HUES48 (cell line): Measurements from ENCODE around the gene NRN1L.
A peak's percentile ranks its signal among the peaks of the same experiment; 100 is the strongest.
"Not testable (repeated sequence)": the region's sequence is repeated elsewhere in the genome, so short reads cannot be mapped to it uniquely, and the experiment has no call there.

Experiments
- H3K27ac ChIP-seq: one replicate; pipeline ENCODE4 v1.7.0; 2013; ENCODE audit warnings: low read depth, low read length, inconsistent platforms
- H3K27me3 ChIP-seq: 2 replicates; pipeline ENCODE4 v1.6.1; 2013; ENCODE audit warnings: mild to moderate bottlenecking, low read length; ENCODE audit not compliant: control insufficient read depth, insufficient read depth
- H3K36me3 ChIP-seq: 2 replicates; pipeline ENCODE4 v1.6.1; 2013; ENCODE audit warnings: low read length; ENCODE audit not compliant: control insufficient read depth, insufficient read depth
- H3K4me1 ChIP-seq: 2 replicates; pipeline ENCODE4 v1.6.1; 2013; ENCODE audit warnings: mild to moderate bottlenecking, low read length; ENCODE audit not compliant: control insufficient read depth, insufficient read depth
- H3K4me3 ChIP-seq: 2 replicates; pipeline ENCODE4 v1.5.1; 2013; ENCODE audit warnings: mild to moderate bottlenecking, low read depth, low read length
- H3K9ac ChIP-seq: 2 replicates; pipeline ENCODE4 v1.6.1; 2013; ENCODE audit warnings: mild to moderate bottlenecking, low read depth, low read length, moderate library complexity
- H3K9me3 ChIP-seq: 2 replicates; pipeline ENCODE4 v1.6.1; 2013; ENCODE audit warnings: low read length; ENCODE audit not compliant: control insufficient read depth, insufficient read depth

NRN1L gene

GRCh38 chr16:67907397-67908180, 22.9 kb downstream of the NRN1L start:
- Histone ChIP-seq H3K27ac (no peak overlapping the region), H3K4me3 (no peak overlapping the region), H3K4me1 (no peaks in the 10 kb centered on the region)

GRCh38 chr16:67909056-67909742, 24.5 kb downstream of the NRN1L start:
- H3K9ac ChIP-seq = no peak overlapping the region
- H3K27ac ChIP-seq = no peak overlapping the region
- no peaks in the 10 kb centered on the region for H3K27me3 ChIP-seq
- H3K4me3 ChIP-seq = no peak overlapping the region
- H3K4me1 ChIP-seq = no peaks in the 10 kb centered on the region
- H3K36me3 ChIP-seq = peaks cover 31% of the 10 kb centered on the region
- no peaks in the 10 kb centered on the region for H3K9me3 ChIP-seq

More at GRCh38 chr16:67907397-67908180, 22.9 kb downstream of the NRN1L start:
- no peaks in the 10 kb centered on the region for H3K9me3 ChIP-seq
- H3K27me3 ChIP-seq = no peaks in the 10 kb centered on the region
- peaks cover 38% of the 10 kb centered on the region for H3K36me3 ChIP-seq
- no peak overlapping the region for H3K9ac ChIP-seq

- Histone ChIP-seq H3K4me1 (peaks cover 7% of the 10 kb centered on the region), H3K4me3 (no peak overlapping the region), H3K9ac (no peak overlapping the region), H3K36me3 (peaks cover 31% of the 10 kb centered on the region), H3K27me3 (no peaks in the 10 kb centered on the region), H3K27ac (no peak overlapping the region), H3K9me3 (no peaks in the 10 kb centered on the region)
These were observed 25.5 kb downstream of the NRN1L start for GRCh38 chr16:67910158-67910557.

- H3K9ac ChIP-seq = peak overlapping the region; percentile 8; the same call in 1 of the 2 replicates
These were observed 30.2 kb downstream of the NRN1L start for GRCh38 chr16:67914758-67915495.

GRCh38 chr16:67915496-67915769, 30.7 kb downstream of the NRN1L start:
- not testable (repeated sequence) for H3K9me3 ChIP-seq, H3K27me3 ChIP-seq, H3K9ac ChIP-seq, H3K4me3 ChIP-seq
- Histone ChIP-seq H3K36me3 (peaks cover 19% of the 10 kb centered on the region), H3K27ac (peak overlapping the region; percentile 50), H3K4me1 (peaks cover 16% of the 10 kb centered on the region)

More at GRCh38 chr16:67914758-67915495, 30.2 kb downstream of the NRN1L start:
- Histone ChIP-seq H3K9me3 (no peaks in the 10 kb centered on the region), H3K4me1 (peaks cover 16% of the 10 kb centered on the region), H3K4me3 (no peak overlapping the region), H3K36me3 (peaks cover 24% of the 10 kb centered on the region), H3K27me3 (no peaks in the 10 kb centered on the region), H3K27ac (peak overlapping the region; percentile 50)

- H3K9ac ChIP-seq = no peak overlapping the region
- peaks cover 16% of the 10 kb centered on the region for H3K36me3 ChIP-seq
- H3K9me3 ChIP-seq = no peaks in the 10 kb centered on the region
- H3K27ac ChIP-seq = peak overlapping the region; percentile 50
- no peak overlapping the region for H3K4me3 ChIP-seq
- no peaks in the 10 kb centered on the region for H3K27me3 ChIP-seq
- peaks cover 16% of the 10 kb centered on the region for H3K4me1 ChIP-seq
These were observed 31.4 kb downstream of the NRN1L start for GRCh38 chr16:67915831-67916723.

- H3K36me3 ChIP-seq = peaks cover 9% of the 10 kb centered on the region
These were observed 32.6 kb downstream of the NRN1L start for GRCh38 chr16:67917140-67917851.

GRCh38 chr16:67917852-67918236, 33.2 kb downstream of the NRN1L start:
- peaks cover 16% of the 10 kb centered on the region for H3K4me1 ChIP-seq
- H3K9me3 ChIP-seq = no peaks in the 10 kb centered on the region
- H3K27ac ChIP-seq = peak overlapping the region; percentile 12
- H3K9ac ChIP-seq = no peak overlapping the region
- no peak overlapping the region for H3K4me3 ChIP-seq
- no peaks in the 10 kb centered on the region for H3K27me3 ChIP-seq
- H3K36me3 ChIP-seq = peaks cover 9% of the 10 kb centered on the region

More at GRCh38 chr16:67917140-67917851, 32.6 kb downstream of the NRN1L start:
- H3K4me1 ChIP-seq = peaks cover 16% of the 10 kb centered on the region
- H3K9ac ChIP-seq = no peak overlapping the region
- H3K4me3 ChIP-seq = no peak overlapping the region
- H3K27ac ChIP-seq = peak overlapping the region; percentile 12
- H3K27me3 ChIP-seq = no peaks in the 10 kb centered on the region
- no peaks in the 10 kb centered on the region for H3K9me3 ChIP-seq

GRCh38 chr16:67919622-67920221, 35.0 kb downstream of the NRN1L start:
- H3K27me3 ChIP-seq = no peaks in the 10 kb centered on the region
- peaks cover 14% of the 10 kb centered on the region for H3K4me1 ChIP-seq
- H3K36me3 ChIP-seq = peaks cover 17% of the 10 kb centered on the region
- H3K4me3 ChIP-seq = no peak overlapping the region
- H3K9ac ChIP-seq = no peak overlapping the region
- no peaks in the 10 kb centered on the region for H3K9me3 ChIP-seq
- H3K27ac ChIP-seq = no peak overlapping the region
